Chondrocyte (in vitro differentiated cells): Measurements from ENCODE around the gene WWOX. TPM values are rescaled to one million over a fixed set of nuclear protein-coding genes. Genes with fewer than 3 reads are reported as not detected.

Experiments used
- DNase-seq: peaks from one replicate; pipeline ENCODE4 v3.0.0; 2021; ENCODE audit warnings: mixed read lengths, low spot score
- H3K27ac Mint-ChIP-seq: one replicate; pipeline ENCODE4 v1.8.0; 2021; ENCODE audit warnings: mild to moderate bottlenecking, moderate library complexity, mixed read lengths; ENCODE audit not compliant: unreplicated experiment
- H3K27me3 Mint-ChIP-seq: 2 replicates; pipeline ENCODE4 v1.8.0; 2021; ENCODE audit warnings: low read depth, mixed read lengths
- H3K36me3 Mint-ChIP-seq: 2 replicates; pipeline ENCODE4 v1.8.0; 2021; ENCODE audit warnings: low read depth, mixed read lengths
- H3K4me1 Mint-ChIP-seq: 2 replicates; pipeline ENCODE4 v1.8.0; 2021; ENCODE audit warnings: low read depth, mild to moderate bottlenecking, mixed read lengths
- H3K4me3 Mint-ChIP-seq: one replicate; pipeline ENCODE4 v1.8.0; 2021; ENCODE audit warnings: mild to moderate bottlenecking, moderate library complexity, mixed read lengths; ENCODE audit not compliant: unreplicated experiment
- H3K9me3 Mint-ChIP-seq: 2 replicates; pipeline ENCODE4 v1.8.0; 2021; ENCODE audit warnings: low read depth, mixed read lengths
- total RNA-seq: library from RNA; stranded (reverse); gene quantifications from 3 replicates; pipeline ENCODE4 v1.2.1, GENCODE V29; 2021
- TF ChIP-seq, protein P1 (sequence below): fragments of 200-600 bp; sonication (generic); IDR thresholded peaks from 2 replicates; pipeline ENCODE4 v1.5.0; 2021; ENCODE audit warnings: antibody characterized with exemption, mild to moderate bottlenecking, moderate library complexity

The WWOX gene
- total RNA-seq, 1 donor from 2014 or later, result 12.1 TPM

DNA sequence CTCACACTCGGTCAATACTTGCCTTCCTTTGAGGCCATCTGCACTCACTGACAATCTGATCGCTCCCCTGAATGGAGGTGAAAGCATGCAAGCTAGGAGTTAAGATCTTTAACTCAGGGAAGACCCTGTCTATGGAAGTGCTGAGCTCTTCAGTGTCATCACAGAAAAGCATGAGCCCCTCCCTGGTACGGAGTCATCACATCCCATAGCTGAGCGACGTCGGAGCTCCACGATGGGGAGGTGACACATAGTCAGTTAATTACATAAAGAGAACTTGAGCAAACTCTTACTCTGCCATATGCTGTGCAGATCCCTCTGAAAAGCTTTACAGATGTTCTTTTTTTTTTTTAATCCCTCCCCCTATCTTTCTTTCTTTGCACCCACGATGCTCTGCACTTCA lies 463.2 kb downstream of the WWOX start:
- Mint-ChIP-seq H3K27ac (no peak overlapping the region), H3K9me3 (peaks cover 12% of the 10 kb centered on the region), H3K27me3 (no peaks in the 10 kb centered on the region), H3K36me3 (peaks cover 3% of the 10 kb centered on the region), H3K4me1 (no peaks in the 10 kb centered on the region), H3K4me3 (no peak overlapping the region)
- no peak for DNase-seq
- TF ChIP-seq, protein P1, sequence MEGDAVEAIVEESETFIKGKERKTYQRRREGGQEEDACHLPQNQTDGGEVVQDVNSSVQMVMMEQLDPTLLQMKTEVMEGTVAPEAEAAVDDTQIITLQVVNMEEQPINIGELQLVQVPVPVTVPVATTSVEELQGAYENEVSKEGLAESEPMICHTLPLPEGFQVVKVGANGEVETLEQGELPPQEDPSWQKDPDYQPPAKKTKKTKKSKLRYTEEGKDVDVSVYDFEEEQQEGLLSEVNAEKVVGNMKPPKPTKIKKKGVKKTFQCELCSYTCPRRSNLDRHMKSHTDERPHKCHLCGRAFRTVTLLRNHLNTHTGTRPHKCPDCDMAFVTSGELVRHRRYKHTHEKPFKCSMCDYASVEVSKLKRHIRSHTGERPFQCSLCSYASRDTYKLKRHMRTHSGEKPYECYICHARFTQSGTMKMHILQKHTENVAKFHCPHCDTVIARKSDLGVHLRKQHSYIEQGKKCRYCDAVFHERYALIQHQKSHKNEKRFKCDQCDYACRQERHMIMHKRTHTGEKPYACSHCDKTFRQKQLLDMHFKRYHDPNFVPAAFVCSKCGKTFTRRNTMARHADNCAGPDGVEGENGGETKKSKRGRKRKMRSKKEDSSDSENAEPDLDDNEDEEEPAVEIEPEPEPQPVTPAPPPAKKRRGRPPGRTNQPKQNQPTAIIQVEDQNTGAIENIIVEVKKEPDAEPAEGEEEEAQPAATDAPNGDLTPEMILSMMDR, result no peak

DNA sequence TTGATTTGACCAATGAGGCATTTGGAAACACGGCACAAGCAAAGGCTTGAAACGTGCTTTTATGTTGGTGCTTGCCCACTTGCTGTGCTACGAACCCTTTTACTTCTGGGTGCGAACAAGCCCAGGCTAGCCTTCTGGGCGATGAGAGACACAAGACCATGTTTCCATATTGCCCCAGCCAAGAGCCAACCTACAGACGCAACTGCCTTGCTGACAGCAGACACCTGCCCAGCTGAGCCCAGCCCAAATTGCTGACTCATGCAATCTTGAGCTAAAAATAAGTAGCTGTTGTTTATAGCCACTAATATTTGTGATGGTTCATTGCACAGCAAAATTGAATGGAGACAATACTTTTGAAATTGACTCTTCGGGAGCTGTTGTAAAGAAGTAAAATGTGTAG lies 464.5 kb downstream of the WWOX start:
- H3K36me3 Mint-ChIP-seq, result peaks cover 3% of the 10 kb centered on the region
- no peak for DNase-seq
- TF ChIP-seq, protein P1, result no peak
- no peaks in the 10 kb centered on the region for H3K4me1 Mint-ChIP-seq
- H3K27ac Mint-ChIP-seq, result no peak overlapping the region
- H3K9me3 Mint-ChIP-seq, result peaks cover 12% of the 10 kb centered on the region
- H3K27me3 Mint-ChIP-seq, result no peaks in the 10 kb centered on the region
- H3K4me3 Mint-ChIP-seq, result no peak overlapping the region

DNA sequence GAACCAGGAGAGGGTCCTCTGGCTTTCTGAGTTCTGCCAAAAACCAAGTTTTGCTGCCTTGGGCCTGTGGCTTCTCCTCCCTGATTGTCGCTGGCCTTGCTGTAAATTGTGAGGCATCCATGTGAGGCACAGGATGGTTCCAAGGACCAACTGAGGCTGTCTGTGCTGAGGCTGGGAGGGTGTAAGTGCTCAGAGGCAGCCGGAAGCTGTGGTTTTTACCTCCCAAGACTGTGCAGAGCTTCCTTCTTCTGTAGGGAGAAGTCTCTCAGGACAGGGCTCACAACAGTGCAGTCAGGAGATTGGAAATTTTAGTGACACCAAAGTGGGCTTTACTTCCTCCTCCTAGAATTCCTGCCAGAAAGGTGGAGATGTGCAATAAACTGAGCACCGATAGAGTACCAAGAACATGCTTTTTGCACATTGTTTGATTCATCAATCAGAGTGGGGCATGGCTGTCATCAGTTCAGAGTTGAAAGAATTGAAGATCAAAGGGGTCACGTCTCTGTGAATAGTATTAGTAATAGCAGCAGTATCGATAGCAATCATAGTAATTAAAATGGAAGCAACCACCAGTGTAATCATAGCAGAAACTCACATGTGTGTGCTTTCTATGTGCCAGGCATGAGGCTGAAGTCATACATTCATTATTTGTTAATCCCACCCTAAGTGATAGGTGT lies 467.1 kb downstream of the WWOX start:
- H3K27ac Mint-ChIP-seq, result no peak overlapping the region

DNA sequence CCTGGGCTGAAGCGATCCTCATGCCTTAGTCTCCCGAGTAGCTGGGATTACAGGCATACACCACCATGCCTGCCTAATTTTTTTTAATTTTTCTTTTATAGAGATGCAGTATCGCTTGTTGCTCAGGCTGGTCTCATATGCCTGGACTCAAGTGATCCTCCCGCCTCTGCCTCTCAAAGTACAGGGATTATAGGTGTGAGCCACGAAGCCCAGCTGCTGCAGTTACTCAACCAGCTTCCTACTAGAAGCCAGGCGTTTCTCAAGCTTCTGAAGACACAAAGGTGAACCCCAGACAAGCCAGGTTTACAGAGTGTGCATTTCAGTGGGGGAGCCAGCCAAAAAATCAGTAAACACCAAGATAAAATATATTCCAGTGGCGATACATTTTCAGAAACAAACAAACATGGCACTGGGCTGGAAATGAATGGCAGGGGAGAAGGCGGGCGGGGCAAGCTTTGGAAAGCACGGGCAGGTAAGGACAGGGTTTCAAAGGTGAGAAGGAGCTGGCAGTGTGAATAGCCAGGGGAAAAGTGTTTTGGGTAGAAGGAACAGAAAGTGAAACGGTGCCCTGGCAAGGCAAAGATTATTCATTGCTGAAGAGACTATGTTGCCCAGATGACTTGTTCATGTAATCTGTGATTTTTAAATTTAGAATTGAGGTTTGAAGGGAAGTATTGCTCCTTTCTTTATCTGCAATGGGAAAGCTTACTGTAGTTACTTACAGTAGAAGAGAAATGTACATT lies 471.1 kb downstream of the WWOX start:
- Mint-ChIP-seq H3K9me3 (peaks cover 5% of the 10 kb centered on the region), H3K27me3 (no peaks in the 10 kb centered on the region)

More for the DNA sequence above, 467.1 kb downstream of the WWOX start:
- no peak for DNase-seq
- TF ChIP-seq, protein P1, result no peak
- no peak overlapping the region for H3K4me3 Mint-ChIP-seq
- H3K4me1 Mint-ChIP-seq, result no peaks in the 10 kb centered on the region
- H3K9me3 Mint-ChIP-seq, result peaks cover 12% of the 10 kb centered on the region
- no peaks in the 10 kb centered on the region for H3K27me3 Mint-ChIP-seq
- peaks cover 3% of the 10 kb centered on the region for H3K36me3 Mint-ChIP-seq

DNA sequence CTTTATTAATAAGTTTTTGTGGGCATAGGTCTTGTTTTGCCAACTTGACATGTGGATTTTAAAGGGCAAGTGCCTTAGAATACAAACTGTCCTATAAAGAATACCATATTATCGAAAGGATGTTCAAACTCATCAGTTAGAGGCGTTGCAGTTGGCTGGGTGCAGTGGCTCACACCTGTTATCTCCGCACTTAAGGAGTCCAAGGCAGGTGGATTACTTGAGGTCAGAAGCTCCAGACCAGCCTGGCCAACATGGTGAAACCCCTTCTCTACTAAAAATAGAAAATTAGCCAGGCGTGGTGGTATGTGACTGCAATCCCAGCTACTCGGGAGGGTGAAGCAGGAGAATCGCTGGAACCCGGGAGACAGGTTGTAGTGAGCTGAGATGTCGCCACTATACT lies 472.0 kb downstream of the WWOX start:
- Mint-ChIP-seq H3K9me3 (peaks cover 4% of the 10 kb centered on the region), H3K36me3 (no peaks in the 10 kb centered on the region), H3K4me1 (no peaks in the 10 kb centered on the region), H3K27ac (no peak overlapping the region), H3K27me3 (no peaks in the 10 kb centered on the region), H3K4me3 (no peak overlapping the region)
- TF ChIP-seq, protein P1, result no peak
- no peak for DNase-seq

More for the DNA sequence above, 471.1 kb downstream of the WWOX start:
- Mint-ChIP-seq H3K4me1 (no peaks in the 10 kb centered on the region), H3K27ac (no peak overlapping the region), H3K4me3 (no peak overlapping the region), H3K36me3 (no peaks in the 10 kb centered on the region)
- TF ChIP-seq, protein P1, result no peak
- DNase-seq, result no peak
